Endothelial cell of umbilical vein (primary cell): ENCODE measurements around the gene RAB37. TPM values are rescaled to one million over a fixed set of nuclear protein-coding genes. Genes with fewer than 3 reads are reported as not detected.

Experiments
- BruUV-seq: library from RNA; stranded (reverse); fragments of 400-500 nt; replicated peaks from 2 replicates; lab custom pipeline; 2021; lab: Mats Ljungman, UMichigan
- CTCF ChIA-PET: fragments of 300-600, 350-600 bp; sonication (Branson Sonifier 250); formaldehyde crosslinking; loops from one replicate; lab custom pipeline; 2021; ENCODE audit warnings: antibody characterized with exemption, inconsistent platforms; lab: Charles Lee
- POLR2A ChIA-PET: fragments of 300-600, 350-600 bp; sonication (Branson Sonifier 250); formaldehyde crosslinking; loops from one replicate; lab custom pipeline; 2021; ENCODE audit warnings: antibody characterized with exemption, inconsistent platforms; lab: Charles Lee
- DNase-seq: peaks from one replicate; pipeline ENCODE4 v3.0.0-alpha.2; 2011; ENCODE audit warnings: low read depth, low spot score
- FAIRE-seq: peaks from 2 replicates; lab custom pipeline; 2011; peaks lifted over from hg19 to GRCh38; lab: Jason Lieb, UNC
- H2AFZ ChIP-seq: 2 replicates; pipeline ENCODE4 v1.6.0; 2012; ENCODE audit warnings: low read depth, low read length, control low read depth, inconsistent platforms
- H3K27ac ChIP-seq: 2 replicates; pipeline ENCODE4 v1.5.1; 2011; ENCODE audit warnings: low read depth, mild to moderate bottlenecking, control low read depth, low read length, moderate library complexity; ENCODE audit not compliant: insufficient read depth
- H3K27me3 ChIP-seq, 2 experiments: 2 replicates each; pipeline versions ENCODE4 v1.6.0 to v1.6.1; 2011; ENCODE audit warnings: low read length in 2 of 2, mixed read lengths in 1 of 2; ENCODE audit not compliant: control insufficient read depth in 2 of 2, insufficient read depth in 2 of 2
- H3K36me3 ChIP-seq, 2 experiments: 2 replicates in 1 of 2; 3 replicates in 1 of 2; pipeline ENCODE4 v1.5.1; 2011; ENCODE audit warnings: low read length in 2 of 2, mild to moderate bottlenecking in 1 of 2, moderate library complexity in 1 of 2; ENCODE audit not compliant: control insufficient read depth in 2 of 2, insufficient read depth in 2 of 2; ENCODE audit errors: extremely low read depth in 1 of 2
- H3K4me1 ChIP-seq: 3 replicates; pipeline ENCODE4 v1.5.1; 2011; ENCODE audit warnings: mild to moderate bottlenecking, low read length; ENCODE audit not compliant: control insufficient read depth, insufficient read depth; ENCODE audit errors: extremely low read depth
- H3K4me2 ChIP-seq: 2 replicates; pipeline ENCODE4 v1.6.1; 2011; ENCODE audit warnings: low read length, control low read depth, mixed read lengths; ENCODE audit not compliant: insufficient read depth
- H3K4me3 ChIP-seq, 3 experiments: fragments of 200-600 bp in 1 of 3; sonication (generic), shearing (Covaris generic) in 1 of 3; replicated peaks in 1 of 3; 2 replicates each; pipeline ENCODE4 v1.5.1; 2011 to 2016; ENCODE audit warnings: control low read depth in 3 of 3, low read length in 3 of 3, mild to moderate bottlenecking in 2 of 3, inconsistent platforms in 1 of 3, low read depth in 1 of 3, moderate library complexity in 1 of 3; ENCODE audit not compliant: insufficient read depth in 1 of 3
- H3K79me2 ChIP-seq: 2 replicates; pipeline ENCODE4 v1.6.0; 2012; ENCODE audit warnings: low read length, inconsistent platforms; ENCODE audit not compliant: control insufficient read depth, insufficient read depth
- H3K9ac ChIP-seq: replicated peaks from 2 replicates; pipeline ENCODE3; 2011; ENCODE audit warnings: low read length, control low read depth; ENCODE audit not compliant: insufficient read depth; ENCODE audit errors: extremely low read depth
- H3K9me1 ChIP-seq: replicated peaks from 3 replicates; pipeline ENCODE4 v1.6.0; 2011; ENCODE audit warnings: mild to moderate bottlenecking, low read length; ENCODE audit not compliant: control insufficient read depth, insufficient read depth; ENCODE audit errors: extremely low read depth
- H3K9me3 ChIP-seq: replicated peaks from 2 replicates; pipeline ENCODE4 v1.5.1; 2012; ENCODE audit warnings: low read length, inconsistent platforms; ENCODE audit not compliant: control insufficient read depth, insufficient read depth
- H4K20me1 ChIP-seq: replicated peaks from 2 replicates; pipeline ENCODE3; 2011; ENCODE audit warnings: mild to moderate bottlenecking, low read length; ENCODE audit not compliant: control insufficient read depth, insufficient read depth; ENCODE audit errors: extremely low read depth
- EZH2 ChIP-seq: IDR thresholded peaks from 2 replicates; pipeline ENCODE4 v1.6.1; 2012; ENCODE audit warnings: borderline replicate concordance, low read depth, mild to moderate bottlenecking, moderate library complexity, low read length, inconsistent platforms; ENCODE audit not compliant: severe bottlenecking
- FOS ChIP-seq: IDR thresholded peaks from 2 replicates; pipeline ENCODE4 v1.6.1; 2011; ENCODE audit warnings: mild to moderate bottlenecking, low read length, moderate library complexity, borderline replicate concordance; ENCODE audit not compliant: insufficient read depth
- GATA2 ChIP-seq: IDR thresholded peaks from 2 replicates; pipeline ENCODE4 v1.7.0; 2011; ENCODE audit warnings: low read depth, mild to moderate bottlenecking, moderate library complexity, mixed read lengths, low read length; ENCODE audit not compliant: insufficient read length, insufficient read depth
- JUN ChIP-seq: IDR thresholded peaks from 2 replicates; pipeline ENCODE4 v1.6.1; 2011; ENCODE audit warnings: borderline replicate concordance, low read depth; ENCODE audit not compliant: insufficient read length, insufficient read depth
- MYC ChIP-seq: IDR thresholded peaks from one replicate; pipeline ENCODE4 v1.6.1; 2011; ENCODE audit warnings: mild to moderate bottlenecking, low read depth, low read length
- POLR2A ChIP-seq: IDR thresholded peaks from 2 replicates; pipeline ENCODE4 v1.6.1; 2012; ENCODE audit warnings: low read depth, mild to moderate bottlenecking, control low read depth, low read length
- POLR2AphosphoS5 ChIP-seq: IDR thresholded peaks from 2 replicates; pipeline ENCODE4 v1.6.1; 2012; ENCODE audit warnings: low read depth, mild to moderate bottlenecking, control low read depth, low read length, moderate library complexity; ENCODE audit not compliant: insufficient read depth
- dilution Hi-C: fragments of 300-500 bp; cut with MboI; formaldehyde crosslinking; loops from one replicate; pipeline ENCODE4 v1.15.0; 2019; ENCODE audit warnings: low sequenced_read_pairs; ENCODE audit not compliant: extremely low pct_ligation_motif_present
- intact Hi-C: fragments of 100-400 bp; cut with micrococcal nuclease; formaldehyde crosslinking; loops from one replicate; pipeline ENCODE4 v1.10.0; 2022
- polyA plus RNA-seq, 4 experiments: library from polyadenylated mRNA; depleted of rRNA in 3 of 4; stranded (reverse) in 3 of 4; unstranded in 1 of 4; fragments of >200 nt; gene quantifications; 2 replicates each; pipeline versions ENCODE4 v1.2.1 to v1.2.3, GENCODE V29; 2011 to 2012; ENCODE audit warnings: missing spikeins in 1 of 4
- total RNA-seq: library from RNA; stranded (reverse); gene quantifications from 2 replicates; pipeline ENCODE4 v1.2.3, GENCODE V29; 2021
- TF ChIP-seq, protein P1 (sequence below), 2 donors: IDR thresholded peaks; 1 replicate in 1 of 2; 2 replicates in 1 of 2; pipeline ENCODE4 v1.5.1; 2011; ENCODE audit warnings: low read length in 2 of 2, mild to moderate bottlenecking in 2 of 2, moderate library complexity in 2 of 2, control low read depth in 1 of 2, inconsistent platforms in 1 of 2, low read depth in 1 of 2; ENCODE audit not compliant: insufficient read depth in 1 of 2; ENCODE audit errors: extremely low read depth in 1 of 2
- TF ChIP-seq, protein P2 (sequence below): IDR thresholded peaks from 2 replicates; pipeline ENCODE4 v1.6.1; 2011; ENCODE audit not compliant: insufficient read depth, insufficient read length

Gene RAB37
- total and polyA plus RNA-seq, 2 donors (not counting 3 experiments of a cell fraction or from before 2014, with no cell fraction given) = 0.11 TPM; not detected in 1

DNA sequence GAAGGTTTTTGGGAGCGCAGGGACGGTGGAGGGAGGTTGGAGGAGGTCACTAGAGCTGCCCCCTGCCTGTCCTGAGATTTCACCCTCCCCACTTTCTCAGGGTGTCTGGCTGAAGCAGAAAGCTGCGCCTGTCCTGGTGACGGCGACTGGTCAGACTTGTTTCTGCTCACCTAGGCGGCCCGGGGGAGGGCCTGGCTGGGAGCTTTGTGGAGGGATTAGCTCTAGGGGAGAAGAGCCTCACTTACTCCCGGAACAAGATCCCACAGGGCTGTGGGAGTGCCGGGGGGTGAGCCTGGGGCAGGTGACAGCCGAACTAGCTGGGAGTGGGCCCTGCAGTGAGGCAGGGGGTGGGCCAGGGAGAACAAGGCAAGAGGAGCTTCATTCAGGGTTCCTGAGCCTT, 22.9 kb downstream of the RAB37 start:
- no peak overlapping the region for H3K4me2 ChIP-seq
- no TSS peak for BruUV-seq

More for the DNA sequence above, 22.9 kb downstream of the RAB37 start:
- no peak overlapping the region for H3K9ac ChIP-seq
- no peak overlapping the region for H2AFZ ChIP-seq
- H3K4me1 ChIP-seq = peaks cover 7% of the 10 kb centered on the region
- no peaks in the 10 kb centered on the region for H3K79me2 ChIP-seq
- ChIA-PET POLR2A (no interaction called here), CTCF (interaction anchor here (0.8 to 3.3 kb wide), 5 partner anchors 11 to 99 kb away, joined by 3 to 25 read pairs (median 3); no protein-coding TSS in a partner anchor)
- dilution Hi-C loops (no loop called here), intact Hi-C loops (no loop called here)
- H3K27ac ChIP-seq = no peak overlapping the region
- no peaks in the 10 kb centered on the region for H3K9me3 ChIP-seq
- no peak overlapping the region for H3K4me3 ChIP-seq
- no peaks in the 10 kb centered on the region for H3K27me3 ChIP-seq
- TF ChIP-seq GATA2 (no peak), JUN (no peak), POLR2A (no peak), FOS (no peak), POLR2AphosphoS5 (no peak), MYC (no peak), EZH2 (no peak)
- TF ChIP-seq, protein P1, sequence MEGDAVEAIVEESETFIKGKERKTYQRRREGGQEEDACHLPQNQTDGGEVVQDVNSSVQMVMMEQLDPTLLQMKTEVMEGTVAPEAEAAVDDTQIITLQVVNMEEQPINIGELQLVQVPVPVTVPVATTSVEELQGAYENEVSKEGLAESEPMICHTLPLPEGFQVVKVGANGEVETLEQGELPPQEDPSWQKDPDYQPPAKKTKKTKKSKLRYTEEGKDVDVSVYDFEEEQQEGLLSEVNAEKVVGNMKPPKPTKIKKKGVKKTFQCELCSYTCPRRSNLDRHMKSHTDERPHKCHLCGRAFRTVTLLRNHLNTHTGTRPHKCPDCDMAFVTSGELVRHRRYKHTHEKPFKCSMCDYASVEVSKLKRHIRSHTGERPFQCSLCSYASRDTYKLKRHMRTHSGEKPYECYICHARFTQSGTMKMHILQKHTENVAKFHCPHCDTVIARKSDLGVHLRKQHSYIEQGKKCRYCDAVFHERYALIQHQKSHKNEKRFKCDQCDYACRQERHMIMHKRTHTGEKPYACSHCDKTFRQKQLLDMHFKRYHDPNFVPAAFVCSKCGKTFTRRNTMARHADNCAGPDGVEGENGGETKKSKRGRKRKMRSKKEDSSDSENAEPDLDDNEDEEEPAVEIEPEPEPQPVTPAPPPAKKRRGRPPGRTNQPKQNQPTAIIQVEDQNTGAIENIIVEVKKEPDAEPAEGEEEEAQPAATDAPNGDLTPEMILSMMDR (IDR thresholded peaks at IDR 0.05; ENCODE audit: extremely low read depth in 1 of 2, insufficient read depth in 1 of 2, low read depth in 1 of 2, low read length in 2 of 2) = no peak
- TF ChIP-seq, protein P2, sequence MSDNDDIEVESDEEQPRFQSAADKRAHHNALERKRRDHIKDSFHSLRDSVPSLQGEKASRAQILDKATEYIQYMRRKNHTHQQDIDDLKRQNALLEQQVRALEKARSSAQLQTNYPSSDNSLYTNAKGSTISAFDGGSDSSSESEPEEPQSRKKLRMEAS = no peak
- H3K9me1 ChIP-seq = no peaks in the 10 kb centered on the region
- FAIRE-seq = no peak
- H4K20me1 ChIP-seq = no peaks in the 10 kb centered on the region
- no peaks in the 10 kb centered on the region for H3K36me3 ChIP-seq
- DNase-seq = no peak
